Measurements from ENCODE around the gene NHLRC2. TPM values are rescaled to one million over a fixed set of nuclear protein-coding genes. Genes with fewer than 3 reads are reported as not detected.

The NHLRC2 gene
- 15.8 and 20.0 TPM in 2 replicates for total RNA-seq

GRCh38 chr10:113854013-113854760 is at the start of gene NHLRC2, which contains the start of gene DCLRE1A:
NHLRC2 (plus strand) TSS chr10:113854661; CDS start chr10:113854873, 212 bp downstream.
DCLRE1A (minus strand) TSS chr10:113854082; CDS start chr10:113853182, 900 bp downstream.

Small RNAs within 50 kb of the gene (small RNA-seq; reads per million reads assigned to genes)
- gene RF00560: not detected

Other genes with a start within 250 kb of the NHLRC2 start
- gene NRAP, start 190.6 kb upstream of the NHLRC2 start, total RNA-seq: not detected in 2 replicates
- gene CASP7, start 174.7 kb upstream of the NHLRC2 start, total RNA-seq: 27.4 and 31.6 TPM in 2 replicates
- 0.16 and 0.24 TPM in 2 replicates for gene PLEKHS1, start 103.0 kb upstream of the NHLRC2 start, total RNA-seq
- gene DCLRE1A, start 579 bp upstream of the NHLRC2 start, total RNA-seq: 3.9 and 4.2 TPM in 2 replicates
- not detected in 2 replicates for gene ADRB1, start 189.2 kb downstream of the NHLRC2 start, total RNA-seq